HCEC 1CT (cell line): ENCODE data around the gene REST.
A peak's percentile ranks its signal among the peaks of the same experiment; 100 is the strongest.
"Not testable (repeated sequence)": the region's sequence is repeated elsewhere in the genome, so short reads cannot be mapped to it uniquely, and the experiment has no call there.

Experiments
- DNase-seq: peaks from one replicate; pipeline ENCODE4 v3.0.0-alpha.2; 2017

Gene REST

DNA sequence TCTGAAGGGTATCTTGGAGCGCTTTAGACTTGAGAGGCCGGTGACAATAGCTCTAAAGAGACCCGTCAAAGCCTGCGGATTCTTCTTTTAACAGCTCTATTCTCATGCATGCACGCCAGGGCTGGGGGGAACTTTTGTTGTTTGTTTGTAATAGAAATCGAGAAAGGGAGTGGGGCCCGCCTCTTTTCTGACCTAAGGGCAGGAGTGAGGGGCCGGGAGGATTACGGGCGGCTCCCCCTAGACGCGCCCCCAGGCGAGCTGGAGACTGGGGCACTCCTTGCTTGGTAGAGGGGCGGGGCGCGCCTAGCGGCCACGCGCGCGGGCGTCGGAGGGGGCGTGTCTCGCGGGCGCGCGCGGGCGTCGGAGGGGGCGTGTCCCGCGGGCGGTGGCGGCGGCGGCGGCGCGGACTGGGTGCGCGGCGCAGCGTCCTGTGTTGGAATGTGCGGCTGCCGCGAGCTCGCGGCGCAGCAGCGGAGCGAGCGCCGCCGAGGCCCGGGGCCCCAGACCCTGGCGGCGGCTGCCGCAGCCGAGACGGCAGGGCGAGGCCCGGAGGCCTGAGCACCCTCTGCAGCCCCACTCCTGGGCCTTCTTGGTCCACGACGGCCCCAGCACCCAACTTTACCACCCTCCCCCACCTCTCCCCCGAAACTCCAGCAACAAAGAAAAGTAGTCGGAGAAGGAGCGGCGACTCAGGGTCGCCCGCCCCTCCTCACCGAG is at the start of gene REST:
TSS of gene REST (plus strand) at position 412 of the 717 bp plus-strand sequence. CDS start 2,739 bp downstream, outside the sequence.
- peak; percentile 63 for DNase-seq

DNA sequence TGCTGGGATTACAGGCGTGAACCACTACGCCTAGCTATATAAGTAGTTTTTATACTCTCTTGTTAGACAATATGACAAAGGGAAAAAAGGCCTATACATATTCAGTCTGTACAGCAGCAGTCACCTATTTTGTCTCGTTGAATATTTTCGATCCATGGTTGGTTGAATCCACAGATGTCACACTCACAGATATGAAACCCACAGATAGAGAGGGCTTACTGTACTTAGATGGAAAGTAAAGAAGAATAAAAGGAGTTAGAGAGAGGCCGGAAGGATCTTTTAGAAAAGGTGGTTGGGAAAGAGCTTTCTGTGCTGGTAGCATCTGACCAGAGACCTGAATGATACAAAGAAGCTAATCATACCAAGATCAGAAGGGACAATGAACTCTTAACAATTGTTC is 47.9 kb upstream of the REST start:
- no peak for DNase-seq

DNA sequence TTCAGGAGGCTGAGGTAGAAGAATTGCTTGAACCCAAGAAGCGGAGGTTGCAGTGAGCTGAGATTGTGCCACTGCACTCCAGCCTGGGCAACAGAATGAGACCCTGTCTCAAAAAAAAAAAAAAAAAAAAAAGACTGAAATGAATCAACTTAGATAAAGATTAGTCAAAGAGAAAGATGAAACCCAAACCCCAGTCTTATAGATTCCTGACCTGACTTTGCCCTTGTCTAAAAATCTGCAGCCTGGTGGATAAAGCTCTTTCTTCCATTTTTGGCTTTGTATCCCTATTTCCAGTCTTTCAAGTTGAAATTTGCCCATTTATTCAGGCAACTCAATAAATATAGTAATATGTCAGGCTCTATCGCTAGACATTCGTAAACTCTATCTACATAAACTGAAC is 46.9 kb upstream of the REST start:
- DNase-seq = no peak

GRCh38 chr4:56861360-56861759 is 46.3 kb upstream of the REST start:
- DNase-seq = no peak

GRCh38 chr4:56863441-56864139 is 44.1 kb upstream of the REST start:
- DNase-seq = peak; percentile 20

DNA sequence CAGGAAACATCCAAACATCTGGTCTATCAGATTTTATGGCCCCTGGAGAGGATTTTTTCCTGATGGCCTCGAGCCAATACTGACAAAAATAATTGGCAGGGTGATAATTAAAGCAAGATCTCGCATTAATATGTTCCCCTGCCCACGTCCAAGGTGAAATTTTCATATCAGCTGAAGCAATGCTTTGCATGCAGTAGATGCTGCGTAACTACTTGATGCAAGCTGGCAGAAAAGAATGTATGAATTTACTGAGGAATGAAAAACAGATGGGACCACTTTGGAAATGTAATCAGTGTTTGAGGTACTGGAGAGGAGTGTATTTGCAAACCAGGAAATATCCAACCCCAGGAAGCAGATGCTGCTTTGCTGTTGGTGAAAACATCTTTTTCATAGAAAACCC is 36.8 kb upstream of the REST start:
- DNase-seq = no peak

DNA sequence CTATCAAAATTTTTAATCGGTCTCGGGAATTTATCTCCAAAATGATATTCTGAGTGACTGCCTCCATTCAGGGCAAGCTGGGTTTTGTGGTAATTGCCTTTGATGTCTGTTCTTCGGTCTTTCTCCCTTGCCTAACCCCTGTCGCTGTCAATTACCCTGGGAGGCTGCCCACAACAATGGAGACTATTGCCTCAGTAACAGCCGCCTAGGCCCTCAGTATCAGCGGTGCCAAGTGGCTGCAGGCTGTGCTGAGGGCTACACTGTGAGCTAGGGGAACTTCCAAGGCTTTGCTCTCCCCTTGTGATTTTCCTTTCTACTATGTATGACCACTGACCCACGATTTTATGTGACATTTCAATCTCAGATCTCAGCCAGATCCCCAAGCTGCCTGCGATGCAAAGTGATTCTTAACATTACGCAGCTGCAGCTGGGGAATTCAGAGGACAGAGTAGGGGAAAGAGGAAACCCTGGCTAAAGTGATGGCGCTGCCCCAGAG is 36.3 kb upstream of the REST start:
- DNase-seq = no peak

DNA sequence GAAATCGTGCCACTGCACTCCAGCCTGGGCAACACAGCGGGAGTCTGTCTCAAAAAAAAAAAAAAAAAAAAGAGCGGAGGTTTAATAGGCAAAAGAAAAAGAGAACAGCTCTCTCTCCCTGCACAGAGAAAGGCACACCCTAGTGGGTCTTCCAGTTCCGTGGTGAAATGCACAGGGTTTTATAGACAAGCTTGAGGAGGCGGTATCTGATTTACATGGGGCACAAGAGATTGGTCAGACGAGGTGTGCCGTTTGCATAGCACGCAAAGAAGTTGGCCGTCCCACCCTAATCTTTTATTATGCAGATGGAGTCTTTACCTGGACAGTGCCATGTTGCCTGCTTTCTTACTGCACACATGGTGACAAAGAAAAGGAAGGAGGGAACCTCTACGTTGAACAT is 33.5 kb upstream of the REST start:
- DNase-seq = no peak

DNA sequence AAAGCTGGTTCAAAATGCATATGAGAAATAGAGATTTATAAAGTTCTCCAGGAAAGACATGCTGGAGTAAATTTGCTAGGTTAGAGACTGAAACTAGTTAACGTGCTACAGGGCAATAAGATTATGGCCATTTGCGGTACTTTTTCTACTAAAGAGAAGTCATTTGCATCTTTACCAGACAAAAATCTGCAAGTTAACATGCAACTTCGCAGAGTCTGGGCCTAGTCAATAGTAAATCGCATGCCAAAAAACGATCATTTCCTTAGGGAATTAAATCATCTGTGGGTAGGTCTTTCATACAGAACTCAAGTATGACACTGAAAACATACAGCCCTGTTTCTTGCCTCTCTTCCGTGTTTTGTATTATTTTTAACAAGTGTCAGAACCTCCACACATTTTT is 32.8 kb upstream of the REST start:
- no peak for DNase-seq

- no peak for DNase-seq
Measured at GRCh38 chr4:56876264-56876663, 31.4 kb upstream of the REST start.

GRCh38 chr4:56879996-56880395 is 27.7 kb upstream of the REST start:
- DNase-seq = no peak

DNA sequence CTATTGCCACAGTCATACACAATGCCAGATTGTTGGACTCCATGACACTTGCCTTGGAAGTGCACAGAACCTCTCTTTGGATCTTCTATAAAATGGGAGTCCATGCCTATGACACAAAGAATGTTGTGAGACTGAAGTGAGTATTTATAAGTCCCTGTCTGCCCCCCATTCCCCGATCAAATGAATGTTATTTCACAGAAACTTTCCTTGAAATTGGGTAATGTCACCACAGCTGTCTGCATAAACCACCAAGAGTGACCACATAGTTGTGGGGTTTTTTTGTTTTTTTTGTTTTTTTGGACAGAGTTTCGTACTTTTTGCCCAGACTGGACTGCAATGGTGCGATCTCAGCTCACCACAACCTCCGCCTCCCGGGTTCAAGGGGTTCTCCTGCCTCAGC is 27.1 kb upstream of the REST start:
- no peak for DNase-seq

- not testable (repeated sequence) for DNase-seq
Measured at GRCh38 chr4:56884511-56884910, 23.2 kb upstream of the REST start.

DNA sequence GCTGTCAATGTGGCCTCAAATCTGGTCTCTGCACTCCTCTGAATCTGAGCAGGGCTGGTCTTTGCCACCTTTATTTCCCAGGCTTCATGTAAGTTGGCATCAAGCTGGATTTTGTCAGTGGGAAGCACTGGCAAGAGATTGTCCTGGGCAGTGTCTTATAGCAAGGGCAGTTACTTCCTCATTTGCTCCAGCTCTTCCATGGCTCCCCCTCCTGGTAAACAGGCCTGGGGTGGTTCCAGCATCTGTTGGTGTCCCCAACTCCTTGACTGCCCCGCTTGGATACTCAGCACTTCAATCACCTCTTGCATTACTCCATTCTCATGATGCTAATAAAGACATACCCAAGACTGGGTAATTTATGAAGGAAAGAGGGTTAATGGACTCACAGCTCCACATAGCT is 15.0 kb upstream of the REST start:
- DNase-seq = no peak

DNA sequence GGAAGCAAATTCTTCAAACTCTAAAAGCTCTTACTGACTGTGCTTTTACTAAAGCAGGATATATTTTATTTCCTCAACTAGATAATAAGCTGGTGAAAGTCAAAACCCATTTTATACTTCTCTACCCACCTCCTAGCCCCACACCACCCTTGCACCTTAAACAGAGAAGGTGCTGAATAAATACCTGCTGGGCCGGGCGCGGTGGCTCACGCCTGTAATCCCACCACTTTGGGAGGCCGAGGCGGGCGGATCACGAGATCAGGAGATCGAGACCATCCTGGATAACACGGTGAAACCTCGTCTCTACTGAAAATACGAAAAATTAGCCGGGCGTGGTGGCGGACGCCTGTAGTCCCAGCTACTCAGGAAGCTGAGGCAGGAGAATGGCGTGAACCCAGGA is 9.9 kb upstream of the REST start:
- DNase-seq = not testable (repeated sequence)

GRCh38 chr4:56900186-56900585 is 7.5 kb upstream of the REST start:
- DNase-seq = not testable (repeated sequence)

GRCh38 chr4:56902703-56903102 is 5.0 kb upstream of the REST start:
- no peak for DNase-seq

DNA sequence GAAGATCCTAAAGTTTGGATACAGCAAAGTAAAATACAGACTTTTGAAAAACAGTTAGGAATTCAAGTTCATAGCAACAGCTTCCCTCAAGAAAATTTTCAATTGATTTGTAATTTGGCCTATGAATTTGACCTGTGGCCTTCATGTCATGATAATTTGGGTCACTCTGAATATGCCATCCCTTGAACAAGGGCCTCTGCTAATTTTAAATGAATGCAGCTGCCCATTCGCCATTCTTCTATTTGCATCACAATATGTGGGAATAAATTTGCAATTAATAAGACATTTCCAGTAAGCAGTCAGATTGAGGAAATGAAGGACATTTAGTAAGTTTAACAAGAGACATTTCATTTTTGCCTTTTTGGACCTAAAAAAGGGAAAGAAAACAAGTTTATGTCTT is 1.9 kb upstream of the REST start:
- DNase-seq = no peak

- DNase-seq = no peak
Measured at GRCh38 chr4:56906489-56907393, 959 bp upstream of the REST start.

DNA sequence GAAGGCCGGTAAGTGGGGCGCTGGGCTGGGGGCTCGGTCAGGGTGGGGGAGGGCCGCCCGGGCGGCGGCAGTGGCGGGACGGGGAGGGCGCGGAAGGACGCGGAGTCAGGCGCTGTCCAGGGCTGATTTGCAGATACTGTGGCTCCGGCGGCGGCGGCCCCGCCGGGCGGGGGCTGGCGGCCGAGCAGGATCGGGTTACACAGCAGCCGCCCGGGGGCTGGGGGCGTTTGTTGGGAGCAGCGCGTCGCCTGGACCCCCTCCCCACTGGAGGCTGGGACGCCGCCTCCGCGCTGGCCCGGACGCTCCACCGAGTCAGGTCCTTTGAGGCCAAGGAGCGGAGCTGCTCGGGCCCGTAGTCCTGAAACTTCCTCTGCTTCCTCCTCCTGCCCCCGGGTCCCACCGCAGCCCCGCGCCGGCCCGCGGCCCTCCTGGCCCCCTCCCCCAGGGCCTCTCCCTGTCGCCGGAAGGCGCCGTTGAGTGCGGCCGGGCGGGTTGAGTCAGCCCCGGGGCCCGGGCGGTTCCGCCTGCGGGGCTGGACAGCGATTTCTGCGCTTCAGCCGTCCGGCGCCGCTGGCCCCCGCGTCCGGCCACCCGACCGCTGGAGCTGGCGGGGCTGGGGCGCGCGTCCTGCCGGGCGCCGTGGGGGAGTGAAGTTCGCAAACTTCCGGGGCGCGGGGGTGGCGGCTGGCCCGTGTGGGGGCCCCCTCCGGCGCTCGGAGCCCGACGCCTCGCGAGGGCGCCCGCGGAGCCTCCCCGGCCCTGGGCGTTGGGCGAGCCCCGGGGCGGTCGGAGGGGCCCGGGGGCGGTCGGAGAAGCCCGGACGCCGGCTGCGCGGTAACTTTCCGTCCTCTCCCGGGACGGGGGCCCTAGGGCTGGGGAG is 746 bp downstream of the REST start:
- DNase-seq = peak; percentile 61

GRCh38 chr4:56909086-56909894 is 1.6 kb downstream of the REST start:
- peak; percentile 32 for DNase-seq
